Astrocyte of the spinal cord (primary cell): ENCODE measurements around the gene SCGB3A1.

Experiments used
- DNase-seq: peaks from one replicate; pipeline ENCODE4 v3.0.0; 2011; ENCODE audit warnings: low read depth, low spot score
- H3K4me3 ChIP-seq: 2 replicates; pipeline ENCODE4 v1.5.1; 2011; ENCODE audit warnings: low read depth, mild to moderate bottlenecking, low read length, moderate library complexity
- in situ Hi-C: cut with HindIII; loops from 2 replicates; pipeline ENCODE4 v1.10.0; 2017; ENCODE audit warnings: low sequenced_read_pairs
- TF ChIP-seq, protein P1 (sequence below): IDR thresholded peaks from 2 replicates; pipeline ENCODE4 v1.5.1; 2012; ENCODE audit warnings: low read depth, mild to moderate bottlenecking, low read length, inconsistent platforms

Gene SCGB3A1

DNA sequence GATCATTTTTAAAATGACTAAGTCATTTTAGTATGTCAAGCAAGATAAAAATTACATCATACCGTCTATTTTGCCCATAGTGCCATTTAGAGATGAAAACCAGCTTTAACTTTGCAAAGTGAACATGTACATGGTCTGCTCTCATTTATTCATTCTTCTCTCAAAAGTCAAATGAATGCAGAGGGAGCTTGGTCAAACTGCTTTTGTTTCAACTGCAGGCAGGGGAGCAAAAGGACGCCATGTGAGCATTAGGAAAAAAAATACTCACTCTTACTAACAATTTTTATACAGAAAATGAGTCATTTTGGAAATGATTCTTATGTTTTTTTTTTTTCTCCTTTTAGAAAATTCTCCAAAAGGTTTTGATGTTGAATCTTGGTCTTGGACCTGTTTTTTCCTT is 15.7 kb downstream of the SCGB3A1 start:
- in situ Hi-C loops: no loop called here
- TF ChIP-seq, protein P1, sequence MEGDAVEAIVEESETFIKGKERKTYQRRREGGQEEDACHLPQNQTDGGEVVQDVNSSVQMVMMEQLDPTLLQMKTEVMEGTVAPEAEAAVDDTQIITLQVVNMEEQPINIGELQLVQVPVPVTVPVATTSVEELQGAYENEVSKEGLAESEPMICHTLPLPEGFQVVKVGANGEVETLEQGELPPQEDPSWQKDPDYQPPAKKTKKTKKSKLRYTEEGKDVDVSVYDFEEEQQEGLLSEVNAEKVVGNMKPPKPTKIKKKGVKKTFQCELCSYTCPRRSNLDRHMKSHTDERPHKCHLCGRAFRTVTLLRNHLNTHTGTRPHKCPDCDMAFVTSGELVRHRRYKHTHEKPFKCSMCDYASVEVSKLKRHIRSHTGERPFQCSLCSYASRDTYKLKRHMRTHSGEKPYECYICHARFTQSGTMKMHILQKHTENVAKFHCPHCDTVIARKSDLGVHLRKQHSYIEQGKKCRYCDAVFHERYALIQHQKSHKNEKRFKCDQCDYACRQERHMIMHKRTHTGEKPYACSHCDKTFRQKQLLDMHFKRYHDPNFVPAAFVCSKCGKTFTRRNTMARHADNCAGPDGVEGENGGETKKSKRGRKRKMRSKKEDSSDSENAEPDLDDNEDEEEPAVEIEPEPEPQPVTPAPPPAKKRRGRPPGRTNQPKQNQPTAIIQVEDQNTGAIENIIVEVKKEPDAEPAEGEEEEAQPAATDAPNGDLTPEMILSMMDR: no peak
- H3K4me3 ChIP-seq: no peak overlapping the region
- no peak for DNase-seq

DNA sequence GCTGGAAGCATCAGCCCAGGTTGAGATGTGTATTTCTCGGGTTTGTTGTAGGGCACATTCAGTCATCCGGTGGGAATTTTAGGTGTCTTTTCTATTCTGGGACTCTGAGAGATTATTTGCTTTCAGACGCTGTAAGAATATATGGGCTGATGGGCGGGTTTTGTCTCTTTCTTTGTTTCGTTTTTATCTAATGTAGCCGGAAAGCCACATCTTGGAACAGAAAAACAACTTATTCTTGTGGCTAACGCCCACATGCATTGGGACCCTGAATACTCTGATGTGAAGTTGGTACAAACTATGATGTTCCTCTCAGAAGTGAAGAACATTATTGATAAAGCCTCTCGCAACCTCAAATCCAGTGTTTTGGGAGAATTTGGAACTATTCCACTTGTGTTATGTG is 22.4 kb downstream of the SCGB3A1 start:
- no peak for DNase-seq
- TF ChIP-seq, protein P1: no peak

DNA sequence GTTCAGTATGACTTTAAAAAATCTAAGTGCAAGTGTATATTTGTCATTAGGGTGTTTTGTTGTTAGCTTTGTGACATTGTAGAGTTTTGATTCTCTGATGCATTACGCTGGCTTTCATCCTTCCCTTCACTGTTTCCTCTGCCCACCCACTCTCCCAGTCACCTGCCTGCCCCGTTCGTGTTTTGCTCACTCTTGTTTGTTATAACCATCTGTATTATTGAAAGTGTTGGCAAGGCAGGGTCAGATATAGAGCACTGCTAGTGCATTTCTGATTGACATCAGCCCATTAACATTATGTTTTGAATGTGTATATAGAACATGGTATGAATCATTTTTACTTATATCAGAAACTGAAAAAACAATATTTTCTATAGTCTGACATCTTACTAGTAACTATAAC is 27.3 kb downstream of the SCGB3A1 start:
- in situ Hi-C loops: no loop called here
- H3K4me3 ChIP-seq: no peak overlapping the region
- TF ChIP-seq, protein P1: no peak
- no peak for DNase-seq

More for the DNA sequence above, 22.4 kb downstream of the SCGB3A1 start:
- in situ Hi-C loops: no loop called here
- no peak overlapping the region for H3K4me3 ChIP-seq

DNA sequence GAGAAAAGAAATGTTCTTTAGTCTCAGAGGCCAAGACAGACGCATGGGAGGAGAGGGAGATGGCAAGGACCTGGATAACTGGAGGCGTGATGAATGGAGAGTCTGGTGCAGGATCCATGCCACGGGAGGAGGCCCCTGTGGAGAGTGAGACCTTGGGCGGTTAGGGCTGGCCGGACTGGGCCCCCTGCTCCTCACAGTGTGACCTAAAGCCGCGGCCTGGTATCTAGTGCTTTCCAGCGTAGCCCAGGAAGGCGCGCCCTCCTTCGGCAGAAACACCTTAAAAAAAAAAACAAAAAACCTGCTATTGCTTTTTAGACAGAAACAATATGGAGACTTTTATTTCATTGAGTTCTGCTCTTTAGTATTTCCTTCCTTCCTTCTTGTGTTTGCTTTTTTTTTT is 33.1 kb downstream of the SCGB3A1 start:
- no peak overlapping the region for H3K4me3 ChIP-seq
- no peak for DNase-seq
- TF ChIP-seq, protein P1: no peak
- in situ Hi-C loops: no loop called here

DNA sequence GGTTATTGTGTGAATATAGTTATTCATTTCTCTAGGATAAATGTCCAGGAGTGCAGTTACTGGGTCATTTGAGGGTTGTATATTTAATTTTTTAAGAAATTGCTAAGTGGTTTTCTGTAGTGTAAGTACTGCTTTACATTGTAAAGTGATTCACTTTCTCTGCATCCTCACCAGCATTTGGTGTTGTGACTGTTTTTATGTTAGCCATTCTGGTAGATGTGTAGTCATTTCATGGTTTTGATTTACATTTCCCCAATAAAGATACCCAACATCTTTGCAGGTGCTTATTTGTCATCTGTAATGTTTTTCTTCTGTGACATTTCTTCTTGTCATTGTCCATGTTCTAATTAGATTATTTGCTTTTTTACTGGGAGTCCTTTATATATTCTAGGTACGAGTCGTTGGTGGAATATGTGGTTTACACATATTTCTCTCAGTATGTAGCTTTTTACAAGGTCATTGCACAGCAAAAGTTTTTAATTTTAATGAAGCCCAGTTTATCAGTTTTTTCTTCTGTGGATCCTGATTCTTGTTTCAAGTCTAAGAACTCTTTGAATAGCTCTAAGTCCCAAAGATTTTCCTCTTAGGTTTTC is 34.0 kb downstream of the SCGB3A1 start:
- in situ Hi-C loops: no loop called here
- no peak overlapping the region for H3K4me3 ChIP-seq
- DNase-seq: no peak
- TF ChIP-seq, protein P1: no peak

DNA sequence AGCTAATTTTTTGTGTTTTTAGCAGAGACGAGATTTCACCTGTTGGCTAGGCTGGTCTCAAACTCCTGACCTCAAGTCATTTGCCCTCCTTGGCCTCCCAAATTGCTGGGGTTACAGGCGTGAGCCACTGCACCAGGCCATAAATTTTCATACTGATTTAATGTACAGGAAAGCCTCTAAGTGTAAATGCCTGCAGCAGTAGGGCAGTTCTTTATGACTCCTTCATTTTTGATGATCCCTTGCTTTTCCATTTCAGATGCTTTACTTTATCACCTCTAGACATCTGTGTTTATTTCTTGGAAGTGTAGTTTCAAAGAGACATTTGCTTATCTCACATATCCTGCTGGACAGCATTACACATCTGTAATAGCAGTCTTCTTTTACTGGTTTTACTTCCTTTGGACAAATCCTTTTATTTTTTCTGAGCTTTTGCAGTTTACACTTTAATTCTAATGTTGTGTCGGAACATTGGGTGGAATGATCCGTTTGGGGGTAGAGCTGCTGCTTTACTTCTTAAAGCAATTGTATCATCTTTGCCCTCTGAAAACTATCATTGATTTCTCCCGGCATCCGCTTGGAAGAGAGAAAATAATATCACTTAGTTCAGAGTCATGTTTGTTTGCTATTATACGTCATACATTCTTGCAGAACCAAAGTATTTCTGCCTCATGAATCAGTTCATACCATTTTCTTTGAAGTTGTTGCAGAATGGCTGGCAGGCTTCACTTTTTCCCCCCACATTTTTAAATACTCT is 36.0 kb downstream of the SCGB3A1 start:
- TF ChIP-seq, protein P1: no peak
- peak; percentile 51 for DNase-seq
- no peak overlapping the region for H3K4me3 ChIP-seq
- in situ Hi-C loops: no loop called here
